ENCODE data around the gene PDIA5.

Gene PDIA5

GRCh38 chr3:123060054-123060453 lies 6.8 kb upstream of the PDIA5 start:
- 0 out of 2 replicates have a peak, but pooled peaks cover 1% of the 10 kb centered on the region for H3F3A ChIP-seq (ENCODE audit: low read depth)
- H3K79me2 ChIP-seq (ENCODE audit: insufficient read depth, low read length): no peaks in the 10 kb centered on the region
- no peak overlapping the region for H2AFZ ChIP-seq (ENCODE audit: low read length)
- no peak overlapping the region for H3K4me2 ChIP-seq (ENCODE audit: low read depth, low read length, poor library complexity, severe bottlenecking)
- H3K9ac ChIP-seq (ENCODE audit: low read depth, low read length, poor library complexity, severe bottlenecking): no peak overlapping the region
- no peaks in the 10 kb centered on the region for H3K36me3 ChIP-seq (ENCODE audit: insufficient read depth, low read length)
- peaks cover 50% of the 10 kb centered on the region for H3K4me1 ChIP-seq (ENCODE audit: insufficient read depth, low read length, poor library complexity, severe bottlenecking)
- H3K9me2 ChIP-seq (replicated peaks; ENCODE audit: low read depth, low read length): no peaks in the 10 kb centered on the region
- no peaks in the 10 kb centered on the region for H3K9me3 ChIP-seq (ENCODE audit: insufficient read depth, low read depth, low read length)
- H4K20me1 ChIP-seq (ENCODE audit: insufficient read depth, low read length, poor library complexity, severe bottlenecking): no peaks in the 10 kb centered on the region
- no peaks in the 10 kb centered on the region for H3K27me3 ChIP-seq (ENCODE audit: insufficient read depth, low read length, poor library complexity, severe bottlenecking)
- TF ChIP-seq EZH2phosphoT487 (IDR thresholded peaks at IDR 0.05; ENCODE audit: borderline replicate concordance): no peak
- TF ChIP-seq, protein P1, sequence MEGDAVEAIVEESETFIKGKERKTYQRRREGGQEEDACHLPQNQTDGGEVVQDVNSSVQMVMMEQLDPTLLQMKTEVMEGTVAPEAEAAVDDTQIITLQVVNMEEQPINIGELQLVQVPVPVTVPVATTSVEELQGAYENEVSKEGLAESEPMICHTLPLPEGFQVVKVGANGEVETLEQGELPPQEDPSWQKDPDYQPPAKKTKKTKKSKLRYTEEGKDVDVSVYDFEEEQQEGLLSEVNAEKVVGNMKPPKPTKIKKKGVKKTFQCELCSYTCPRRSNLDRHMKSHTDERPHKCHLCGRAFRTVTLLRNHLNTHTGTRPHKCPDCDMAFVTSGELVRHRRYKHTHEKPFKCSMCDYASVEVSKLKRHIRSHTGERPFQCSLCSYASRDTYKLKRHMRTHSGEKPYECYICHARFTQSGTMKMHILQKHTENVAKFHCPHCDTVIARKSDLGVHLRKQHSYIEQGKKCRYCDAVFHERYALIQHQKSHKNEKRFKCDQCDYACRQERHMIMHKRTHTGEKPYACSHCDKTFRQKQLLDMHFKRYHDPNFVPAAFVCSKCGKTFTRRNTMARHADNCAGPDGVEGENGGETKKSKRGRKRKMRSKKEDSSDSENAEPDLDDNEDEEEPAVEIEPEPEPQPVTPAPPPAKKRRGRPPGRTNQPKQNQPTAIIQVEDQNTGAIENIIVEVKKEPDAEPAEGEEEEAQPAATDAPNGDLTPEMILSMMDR (conservative IDR thresholded peaks at IDR 0.05; ENCODE audit: low read length): no peak
- no peak overlapping the region for H3K4me3 ChIP-seq (ENCODE audit: low read length, poor library complexity, severe bottlenecking)

GRCh38 chr3:123061856-123062255 lies 5.0 kb upstream of the PDIA5 start:
- Histone ChIP-seq H3K27me3 (ENCODE audit: insufficient read depth, low read length, poor library complexity, severe bottlenecking) (no peaks in the 10 kb centered on the region), H3K4me3 (ENCODE audit: low read length, poor library complexity, severe bottlenecking) (no peak overlapping the region), H2AFZ (ENCODE audit: low read length) (no peak overlapping the region), H3K79me2 (ENCODE audit: insufficient read depth, low read length) (no peaks in the 10 kb centered on the region), H3F3A (ENCODE audit: low read depth) (peaks cover 3% of the 10 kb centered on the region; the same call in 1 of the 2 replicates), H3K4me1 (ENCODE audit: insufficient read depth, low read length, poor library complexity, severe bottlenecking) (peaks cover 66% of the 10 kb centered on the region), H3K4me2 (ENCODE audit: low read depth, low read length, poor library complexity, severe bottlenecking) (no peak overlapping the region), H3K9ac (ENCODE audit: low read depth, low read length, poor library complexity, severe bottlenecking) (no peak overlapping the region), H3K36me3 (ENCODE audit: insufficient read depth, low read length) (no peaks in the 10 kb centered on the region), H3K9me3 (ENCODE audit: insufficient read depth, low read depth, low read length) (no peaks in the 10 kb centered on the region), H3K9me2 (replicated peaks; ENCODE audit: low read depth, low read length) (no peaks in the 10 kb centered on the region), H4K20me1 (ENCODE audit: insufficient read depth, low read length, poor library complexity, severe bottlenecking) (no peaks in the 10 kb centered on the region)
- TF ChIP-seq, protein P1 (conservative IDR thresholded peaks at IDR 0.05; ENCODE audit: low read length): no peak
- no peak for TF ChIP-seq EZH2phosphoT487 (IDR thresholded peaks at IDR 0.05; ENCODE audit: borderline replicate concordance)

- no peaks in the 10 kb centered on the region for H3K27me3 ChIP-seq (ENCODE audit: insufficient read depth, low read length, poor library complexity, severe bottlenecking)
Observed at GRCh38 chr3:123063034-123063433, 3.8 kb upstream of the PDIA5 start.

DNA sequence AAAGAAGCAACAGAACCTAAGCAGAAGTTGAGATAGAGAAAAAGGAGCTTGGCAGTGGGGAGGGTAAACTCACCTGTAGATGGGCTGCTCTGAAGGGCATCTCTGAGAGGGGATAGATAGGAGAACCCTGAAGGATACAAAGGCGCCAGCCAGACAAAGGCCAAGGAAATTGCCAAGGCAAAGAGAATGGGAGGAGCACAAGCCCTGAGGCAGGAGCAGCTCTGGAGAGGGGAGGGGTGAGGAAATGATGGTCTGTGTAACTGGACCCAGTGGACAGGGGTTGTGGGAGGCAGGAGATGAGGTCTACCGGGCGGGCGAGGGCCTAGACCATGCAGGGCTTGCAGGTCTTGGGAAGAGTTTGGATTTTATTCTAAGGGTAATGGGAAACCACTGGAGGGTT lies 2.3 kb upstream of the PDIA5 start:
- Histone ChIP-seq H3K4me2 (ENCODE audit: low read depth, low read length, poor library complexity, severe bottlenecking) (peak overlapping the region; percentile 54), H3K79me2 (ENCODE audit: insufficient read depth, low read length) (peaks cover 26% of the 10 kb centered on the region), H3K4me1 (ENCODE audit: insufficient read depth, low read length, poor library complexity, severe bottlenecking) (peaks cover 66% of the 10 kb centered on the region), H3K27me3 (ENCODE audit: insufficient read depth, low read length, poor library complexity, severe bottlenecking) (no peaks in the 10 kb centered on the region), H3K36me3 (ENCODE audit: insufficient read depth, low read length) (no peaks in the 10 kb centered on the region), H2AFZ (ENCODE audit: low read length) (0 out of 2 replicates have a peak overlapping the region, but pooled peaks have one; percentile 16), H3K9me2 (replicated peaks; ENCODE audit: low read depth, low read length) (no peaks in the 10 kb centered on the region), H3K9me3 (ENCODE audit: insufficient read depth, low read depth, low read length) (no peaks in the 10 kb centered on the region), H3K9ac (ENCODE audit: low read depth, low read length, poor library complexity, severe bottlenecking) (peak overlapping the region; percentile 25), H4K20me1 (ENCODE audit: insufficient read depth, low read length, poor library complexity, severe bottlenecking) (peaks cover 16% of the 10 kb centered on the region), H3K4me3 (ENCODE audit: low read length, poor library complexity, severe bottlenecking) (peak overlapping the region; percentile 5), H3F3A (ENCODE audit: low read depth) (peaks cover 3% of the 10 kb centered on the region; the same call in 1 of the 2 replicates)
- TF ChIP-seq, protein P1 (conservative IDR thresholded peaks at IDR 0.05; ENCODE audit: low read length): no peak

More at GRCh38 chr3:123063034-123063433, 3.8 kb upstream of the PDIA5 start:
- H4K20me1 ChIP-seq (ENCODE audit: insufficient read depth, low read length, poor library complexity, severe bottlenecking): peaks cover 2% of the 10 kb centered on the region
- H3K9ac ChIP-seq (ENCODE audit: low read depth, low read length, poor library complexity, severe bottlenecking): no peak overlapping the region
- H3K4me2 ChIP-seq (ENCODE audit: low read depth, low read length, poor library complexity, severe bottlenecking): no peak overlapping the region
- no peaks in the 10 kb centered on the region for H3K36me3 ChIP-seq (ENCODE audit: insufficient read depth, low read length)
- no peaks in the 10 kb centered on the region for H3K9me3 ChIP-seq (ENCODE audit: insufficient read depth, low read depth, low read length)
- no peak overlapping the region for H3K4me3 ChIP-seq (ENCODE audit: low read length, poor library complexity, severe bottlenecking)
- no peak for TF ChIP-seq EZH2phosphoT487 (IDR thresholded peaks at IDR 0.05; ENCODE audit: borderline replicate concordance)
- peaks cover 3% of the 10 kb centered on the region; the same call in 1 of the 2 replicates for H3F3A ChIP-seq (ENCODE audit: low read depth)
- H3K9me2 ChIP-seq (replicated peaks; ENCODE audit: low read depth, low read length): no peaks in the 10 kb centered on the region
- H3K4me1 ChIP-seq (ENCODE audit: insufficient read depth, low read length, poor library complexity, severe bottlenecking): peaks cover 60% of the 10 kb centered on the region
- H3K79me2 ChIP-seq (ENCODE audit: insufficient read depth, low read length): peaks cover 11% of the 10 kb centered on the region
- H2AFZ ChIP-seq (ENCODE audit: low read length): no peak overlapping the region

Data from Loucy (cell line).